Astrocyte (in vitro differentiated cells and primary cell): ENCODE measurements around the gene RRM1. TPM values are rescaled to one million over a fixed set of nuclear protein-coding genes. Genes with fewer than 3 reads are reported as not detected.

ENCODE experiments used
- DNase-seq: peaks from one replicate; pipeline ENCODE4 v3.0.0-alpha.2; 2010; ENCODE audit warnings: low read depth
- FAIRE-seq: peaks from 2 replicates; lab custom pipeline; 2011; peaks lifted over from hg19 to GRCh38; lab: Jason Lieb, UNC
- H2AFZ ChIP-seq: 2 replicates; pipeline ENCODE4 v1.6.0; 2012; ENCODE audit warnings: low read depth, low read length, inconsistent platforms
- H3K27ac ChIP-seq: 2 replicates; pipeline ENCODE4 v1.5.1; 2011; ENCODE audit warnings: low read depth, low read length, inconsistent platforms
- H3K27me3 ChIP-seq: 2 replicates; pipeline ENCODE4 v1.6.0; 2011; ENCODE audit warnings: low read length, inconsistent platforms; ENCODE audit not compliant: insufficient read depth
- H3K36me3 ChIP-seq: 2 replicates; pipeline ENCODE4 v1.5.1; 2011; ENCODE audit warnings: low read length, inconsistent platforms; ENCODE audit not compliant: insufficient read depth
- H3K4me1 ChIP-seq: 2 replicates; pipeline ENCODE4 v1.5.1; 2011; ENCODE audit warnings: low read length, inconsistent platforms; ENCODE audit not compliant: insufficient read depth
- H3K4me2 ChIP-seq: 2 replicates; pipeline ENCODE4 v1.6.0; 2012; ENCODE audit warnings: low read length, inconsistent platforms
- H3K4me3 ChIP-seq: 2 replicates; pipeline ENCODE4 v1.5.1; 2011; ENCODE audit warnings: low read depth, mild to moderate bottlenecking, low read length, inconsistent platforms; ENCODE audit not compliant: insufficient read depth
- H3K79me2 ChIP-seq: 2 replicates; pipeline ENCODE4 v1.6.0; 2012; ENCODE audit warnings: mild to moderate bottlenecking, low read length, inconsistent platforms; ENCODE audit not compliant: insufficient read depth
- H3K9ac ChIP-seq: 2 replicates; pipeline ENCODE4 v1.6.0; 2012; ENCODE audit warnings: mild to moderate bottlenecking, low read length, inconsistent platforms
- H3K9me3 ChIP-seq: 2 replicates; pipeline ENCODE4 v1.5.1; 2012; ENCODE audit warnings: low read depth, mild to moderate bottlenecking, low read length, inconsistent platforms; ENCODE audit not compliant: insufficient read depth
- H4K20me1 ChIP-seq: 2 replicates; pipeline ENCODE4 v1.6.0; 2012; ENCODE audit warnings: low read length, inconsistent platforms; ENCODE audit not compliant: insufficient read depth
- H3K27ac Mint-ChIP-seq: one replicate; pipeline ENCODE4 v1.8.0; 2021; ENCODE audit warnings: mild to moderate bottlenecking, mixed read lengths; ENCODE audit not compliant: unreplicated experiment
- H3K27me3 Mint-ChIP-seq: one replicate; pipeline ENCODE4 v1.8.0; 2021; ENCODE audit warnings: low read depth, mixed read lengths; ENCODE audit not compliant: unreplicated experiment
- H3K36me3 Mint-ChIP-seq: one replicate; pipeline ENCODE4 v1.8.0; 2021; ENCODE audit warnings: low read depth, mixed read lengths; ENCODE audit not compliant: unreplicated experiment
- H3K4me1 Mint-ChIP-seq: one replicate; pipeline ENCODE4 v1.8.0; 2021; ENCODE audit warnings: low read depth, mixed read lengths; ENCODE audit not compliant: unreplicated experiment
- H3K4me3 Mint-ChIP-seq: one replicate; pipeline ENCODE4 v1.8.0; 2021; ENCODE audit warnings: mild to moderate bottlenecking, moderate library complexity, mixed read lengths; ENCODE audit not compliant: unreplicated experiment
- H3K9me3 Mint-ChIP-seq: one replicate; pipeline ENCODE4 v1.8.0; 2021; ENCODE audit warnings: mild to moderate bottlenecking, mixed read lengths; ENCODE audit not compliant: unreplicated experiment
- EZH2 ChIP-seq: IDR thresholded peaks from 2 replicates; pipeline ENCODE4 v1.6.1; 2012; ENCODE audit warnings: mild to moderate bottlenecking, low read length, inconsistent platforms; ENCODE audit not compliant: insufficient read depth
- total RNA-seq: library from RNA; stranded (reverse); gene quantifications from 2 replicates; pipeline ENCODE4 v1.2.1, GENCODE V29; 2021
- TF ChIP-seq, protein P1 (sequence below): IDR thresholded peaks from 2 replicates; pipeline ENCODE4 v1.5.1; 2011; ENCODE audit warnings: low read depth, mild to moderate bottlenecking, inconsistent platforms, low read length, moderate library complexity; ENCODE audit not compliant: insufficient read depth

The RRM1 gene
- total RNA-seq, 1 donor from 2014 or later, result 26.2 TPM

DNA sequence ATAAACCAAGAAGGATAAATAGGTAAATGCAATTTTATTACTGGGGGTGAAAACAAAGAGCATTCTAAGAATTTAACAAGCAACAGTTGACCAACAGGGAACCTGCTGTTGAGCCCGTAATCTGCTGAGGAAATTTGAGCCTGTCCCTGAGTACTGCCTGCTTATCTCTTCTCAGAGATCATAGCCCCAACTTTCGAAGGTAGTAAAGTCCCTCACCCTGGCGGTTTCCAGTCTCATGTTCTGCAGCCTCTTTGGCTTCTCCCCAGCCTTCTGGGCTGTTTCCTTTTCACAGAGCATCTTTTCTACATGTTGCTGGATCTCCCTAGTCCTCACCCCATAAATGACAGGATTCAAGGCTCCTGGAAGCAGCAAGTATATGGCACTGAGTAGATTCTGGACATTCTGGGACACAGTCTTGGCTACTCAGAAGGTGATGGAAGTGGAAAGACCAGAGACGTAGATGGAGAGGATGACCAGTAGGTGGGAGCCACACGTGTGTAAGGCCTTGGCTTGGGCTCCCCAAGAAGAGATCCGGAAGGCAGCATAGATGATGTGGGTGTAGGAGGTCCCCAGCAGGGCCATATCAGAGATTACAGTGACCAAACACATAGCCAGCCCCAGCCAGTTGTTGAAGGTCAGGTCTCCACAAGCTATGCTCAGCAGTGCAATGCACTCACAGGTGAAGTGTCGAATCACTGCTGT is 51.6 kb downstream of the RRM1 start:
- no peaks in the 10 kb centered on the region for H3K79me2 ChIP-seq
- no peak for DNase-seq
- peaks cover 2% of the 10 kb centered on the region for H3K9me3 Mint-ChIP-seq

DNA sequence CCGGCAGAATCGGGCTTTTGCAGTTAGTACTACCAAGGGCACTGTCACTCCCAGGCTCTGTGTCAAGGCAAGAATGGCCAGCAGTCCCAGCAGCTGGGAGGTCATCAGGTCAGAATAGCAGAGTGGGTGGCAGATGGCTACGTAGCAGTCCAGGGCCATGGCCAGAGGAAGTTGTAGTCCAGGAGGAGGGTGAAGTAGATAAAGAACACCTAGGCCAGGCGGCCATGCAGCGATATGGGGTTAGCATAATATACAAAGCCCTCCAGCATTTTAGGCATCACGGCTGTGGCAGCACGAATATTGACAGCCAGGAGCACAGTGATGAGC is 52.1 kb downstream of the RRM1 start:
- Histone ChIP-seq H3K27ac (no peak overlapping the region), H3K9ac (no peak overlapping the region), H3K27me3 (no peaks in the 10 kb centered on the region), H4K20me1 (no peaks in the 10 kb centered on the region), H3K36me3 (no peaks in the 10 kb centered on the region), H3K9me3 (no peaks in the 10 kb centered on the region), H3K4me2 (no peak overlapping the region), H2AFZ (no peak overlapping the region), H3K79me2 (no peaks in the 10 kb centered on the region), H3K4me1 (no peaks in the 10 kb centered on the region), H3K4me3 (no peak overlapping the region)
- FAIRE-seq, result no peak
- Mint-ChIP-seq H3K36me3 (peaks cover 3% of the 10 kb centered on the region), H3K27me3 (no peaks in the 10 kb centered on the region), H3K9me3 (peaks cover 2% of the 10 kb centered on the region), H3K27ac (no peak overlapping the region), H3K4me1 (no peaks in the 10 kb centered on the region), H3K4me3 (no peak overlapping the region)
- TF ChIP-seq, protein P1, sequence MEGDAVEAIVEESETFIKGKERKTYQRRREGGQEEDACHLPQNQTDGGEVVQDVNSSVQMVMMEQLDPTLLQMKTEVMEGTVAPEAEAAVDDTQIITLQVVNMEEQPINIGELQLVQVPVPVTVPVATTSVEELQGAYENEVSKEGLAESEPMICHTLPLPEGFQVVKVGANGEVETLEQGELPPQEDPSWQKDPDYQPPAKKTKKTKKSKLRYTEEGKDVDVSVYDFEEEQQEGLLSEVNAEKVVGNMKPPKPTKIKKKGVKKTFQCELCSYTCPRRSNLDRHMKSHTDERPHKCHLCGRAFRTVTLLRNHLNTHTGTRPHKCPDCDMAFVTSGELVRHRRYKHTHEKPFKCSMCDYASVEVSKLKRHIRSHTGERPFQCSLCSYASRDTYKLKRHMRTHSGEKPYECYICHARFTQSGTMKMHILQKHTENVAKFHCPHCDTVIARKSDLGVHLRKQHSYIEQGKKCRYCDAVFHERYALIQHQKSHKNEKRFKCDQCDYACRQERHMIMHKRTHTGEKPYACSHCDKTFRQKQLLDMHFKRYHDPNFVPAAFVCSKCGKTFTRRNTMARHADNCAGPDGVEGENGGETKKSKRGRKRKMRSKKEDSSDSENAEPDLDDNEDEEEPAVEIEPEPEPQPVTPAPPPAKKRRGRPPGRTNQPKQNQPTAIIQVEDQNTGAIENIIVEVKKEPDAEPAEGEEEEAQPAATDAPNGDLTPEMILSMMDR, result no peak
- DNase-seq, result no peak

More for the DNA sequence above, 51.6 kb downstream of the RRM1 start:
- no peak for TF ChIP-seq EZH2
- Histone ChIP-seq H3K4me1 (no peaks in the 10 kb centered on the region), H3K9ac (no peak overlapping the region), H3K9me3 (no peaks in the 10 kb centered on the region), H3K4me2 (no peak overlapping the region), H2AFZ (no peak overlapping the region), H4K20me1 (no peaks in the 10 kb centered on the region), H3K27ac (no peak overlapping the region), H3K4me3 (no peak overlapping the region), H3K27me3 (no peaks in the 10 kb centered on the region), H3K36me3 (no peaks in the 10 kb centered on the region)
- Mint-ChIP-seq H3K27me3 (no peaks in the 10 kb centered on the region), H3K27ac (no peak overlapping the region), H3K4me3 (no peak overlapping the region), H3K4me1 (no peaks in the 10 kb centered on the region), H3K36me3 (peaks cover 7% of the 10 kb centered on the region)
- no peak for FAIRE-seq

DNA sequence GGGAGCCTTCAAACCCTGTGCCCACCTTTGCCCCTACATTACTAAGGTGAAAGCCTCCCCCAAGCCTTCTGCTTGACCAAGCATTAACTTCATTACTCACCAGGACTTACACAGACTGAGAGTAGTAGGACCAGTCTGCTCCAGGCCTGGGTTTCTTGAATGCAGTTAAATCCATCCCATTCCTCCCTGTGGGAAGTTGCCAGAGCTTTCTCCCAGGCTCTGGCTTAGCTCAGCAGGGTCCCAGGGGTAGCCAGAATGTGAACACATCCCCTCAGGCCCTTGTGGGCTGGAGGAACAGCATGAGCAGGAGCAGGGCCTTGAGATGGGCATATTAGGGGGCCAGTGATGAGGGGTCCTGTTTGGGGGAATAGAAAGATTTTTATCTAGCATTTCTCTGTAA is 59.9 kb downstream of the RRM1 start:
- Mint-ChIP-seq H3K4me3 (no peak overlapping the region), H3K36me3 (no peaks in the 10 kb centered on the region), H3K9me3 (peaks cover 2% of the 10 kb centered on the region), H3K4me1 (no peaks in the 10 kb centered on the region), H3K27me3 (no peaks in the 10 kb centered on the region), H3K27ac (peak overlapping the region; percentile 34)
- no peaks in the 10 kb centered on the region for H3K27me3 ChIP-seq
- H4K20me1 ChIP-seq, result no peaks in the 10 kb centered on the region
- H3K27ac ChIP-seq, result no peak overlapping the region
- no peaks in the 10 kb centered on the region for H3K36me3 ChIP-seq
- DNase-seq (no peak), FAIRE-seq (no peak)
- no peak overlapping the region for H3K9ac ChIP-seq
- no peaks in the 10 kb centered on the region for H3K79me2 ChIP-seq
- no peak overlapping the region for H3K4me2 ChIP-seq
- no peak overlapping the region for H2AFZ ChIP-seq
- no peaks in the 10 kb centered on the region for H3K9me3 ChIP-seq
- no peaks in the 10 kb centered on the region for H3K4me1 ChIP-seq
- H3K4me3 ChIP-seq, result no peak overlapping the region
- no peak for TF ChIP-seq EZH2
- TF ChIP-seq, protein P1, result no peak
